H1 (cell line): ENCODE measurements around the gene CAMSAP3. TPM values are rescaled to one million over a fixed set of nuclear protein-coding genes. Genes with fewer than 3 reads are reported as not detected.

Experiments
- CTCF ChIA-PET: fragments of 300-600 bp; sonication (Branson Sonifier 250); formaldehyde crosslinking; loops from one replicate; lab custom pipeline; 2021; ENCODE audit not compliant: partially characterized antibody; lab: Charles Lee
- POLR2A ChIA-PET: fragments of 300-600 bp; sonication (Branson Sonifier 250); formaldehyde crosslinking; loops from one replicate; lab custom pipeline; 2021; ENCODE audit warnings: inconsistent platforms; ENCODE audit not compliant: partially characterized antibody; lab: Charles Lee
- DNase-seq, 2 experiments: peaks; one replicate each; pipeline versions ENCODE4 v3.0.0 to v3.0.0-alpha.2; 2010 to 2022; ENCODE audit warnings: low spot score in 2 of 2, low read depth in 1 of 2, mixed read lengths in 1 of 2
- FAIRE-seq: peaks from 2 replicates; lab custom pipeline; 2011; peaks lifted over from hg19 to GRCh38; lab: Jason Lieb, UNC
- H2AFZ ChIP-seq: 2 replicates; pipeline ENCODE4 v1.8.1; 2012; ENCODE audit warnings: low read length, inconsistent platforms
- H2AK5ac ChIP-seq: 2 replicates; pipeline ENCODE4 v1.6.1; 2013; ENCODE audit warnings: low read depth, low read length
- H2BK120ac ChIP-seq: replicated peaks from 2 replicates; pipeline ENCODE3; 2013; ENCODE audit warnings: low read depth, low read length, inconsistent platforms
- H2BK12ac ChIP-seq: 2 replicates; pipeline ENCODE4 v1.6.1; 2013; ENCODE audit warnings: low read depth, low read length
- H2BK15ac ChIP-seq: 2 replicates; pipeline ENCODE4 v1.6.1; 2013; ENCODE audit warnings: low read length
- H2BK20ac ChIP-seq: 2 replicates; pipeline ENCODE4 v1.6.1; 2013; ENCODE audit warnings: low read length
- H2BK5ac ChIP-seq: 2 replicates; pipeline ENCODE4 v1.6.1; 2013; ENCODE audit warnings: low read depth, low read length
- H3K14ac ChIP-seq: 2 replicates; pipeline ENCODE4 v1.6.1; 2013; ENCODE audit warnings: inconsistent platforms; ENCODE audit not compliant: insufficient read length
- H3K18ac ChIP-seq: 2 replicates; pipeline ENCODE4 v1.6.1; 2013; ENCODE audit warnings: low read length; ENCODE audit errors: extremely low read depth
- H3K23ac ChIP-seq: 2 replicates; pipeline ENCODE4 v1.6.1; 2013; ENCODE audit warnings: inconsistent platforms; ENCODE audit not compliant: insufficient read length
- H3K23me2 ChIP-seq: 2 replicates; pipeline ENCODE4 v1.6.1; 2013; ENCODE audit warnings: low read depth, low read length
- H3K27ac ChIP-seq: 2 replicates; pipeline ENCODE4 v1.6.1; 2011; ENCODE audit warnings: low read depth, low read length, inconsistent platforms
- H3K27me3 ChIP-seq, 4 experiments: replicated peaks in 1 of 4; 1 replicate in 1 of 4; 2 replicates in 3 of 4; pipeline versions ENCODE4 v1.6.1 to v1.8.1; 2011 to 2013; ENCODE audit warnings: low read length in 3 of 4, mild to moderate bottlenecking in 3 of 4, inconsistent platforms in 2 of 4, mixed read lengths in 2 of 4, moderate library complexity in 1 of 4; ENCODE audit not compliant: control insufficient read depth in 3 of 4, insufficient read depth in 3 of 4; ENCODE audit errors: extremely low read depth in 1 of 4
- H3K36me3 ChIP-seq, 4 experiments: 2 replicates each; pipeline versions ENCODE4 v1.6.1 to v1.8.1; 2011 to 2013; ENCODE audit warnings: mild to moderate bottlenecking in 4 of 4, low read length in 3 of 4, moderate library complexity in 2 of 4, control low read depth in 1 of 4, inconsistent platforms in 1 of 4; ENCODE audit not compliant: insufficient read depth in 4 of 4, control insufficient read depth in 2 of 4
- H3K4ac ChIP-seq: replicated peaks from 2 replicates; pipeline ENCODE3; 2013; ENCODE audit warnings: low read length, low read depth, mixed read lengths, inconsistent platforms; ENCODE audit not compliant: insufficient read length
- H3K4me1 ChIP-seq, 4 experiments: replicated peaks in 1 of 4; 1 replicate in 1 of 4; 2 replicates in 3 of 4; pipeline versions ENCODE4 v1.6.1 to v1.8.1; 2011 to 2013; ENCODE audit warnings: low read length in 3 of 4, inconsistent platforms in 2 of 4, mixed read lengths in 1 of 4; ENCODE audit not compliant: insufficient read depth in 4 of 4, control insufficient read depth in 3 of 4
- H3K4me2 ChIP-seq, 2 experiments: 2 replicates each; pipeline versions ENCODE4 v1.6.1 to v1.8.1; 2011 to 2013; ENCODE audit warnings: low read depth in 2 of 2, low read length in 2 of 2, control low read depth in 1 of 2, inconsistent platforms in 1 of 2, mild to moderate bottlenecking in 1 of 2; ENCODE audit not compliant: insufficient read depth in 1 of 2
- H3K4me3 ChIP-seq, 4 experiments: fragments of 200-600, 300-600 bp in 1 of 4; sonication (generic), shearing (Covaris generic), sonication (Bioruptor Twin) in 1 of 4; 2 replicates each; pipeline versions ENCODE4 v1.5.1 to v1.8.1; 2011 to 2016; ENCODE audit warnings: low read length in 4 of 4, low read depth in 3 of 4, control low read depth in 2 of 4, inconsistent platforms in 2 of 4, mild to moderate bottlenecking in 2 of 4, mixed read lengths in 1 of 4, moderate library complexity in 1 of 4; ENCODE audit not compliant: insufficient read depth in 2 of 4; ENCODE audit errors: extremely low read depth in 1 of 4
- H3K56ac ChIP-seq: replicated peaks from 2 replicates; pipeline ENCODE3; 2013; ENCODE audit warnings: low read depth, mild to moderate bottlenecking, mixed read lengths, low read length, inconsistent platforms; ENCODE audit not compliant: insufficient read length
- H3K79me1 ChIP-seq: 2 replicates; pipeline ENCODE4 v1.6.1; 2013; ENCODE audit warnings: low read depth, low read length, control low read depth
- H3K79me2 ChIP-seq, 2 experiments: 2 replicates each; pipeline versions ENCODE4 v1.6.1 to v1.8.1; 2012 to 2013; ENCODE audit warnings: low read length in 2 of 2, mild to moderate bottlenecking in 2 of 2, inconsistent platforms in 1 of 2; ENCODE audit not compliant: insufficient read depth in 2 of 2, control insufficient read depth in 1 of 2
- H3K9ac ChIP-seq, 4 experiments: replicated peaks in 1 of 4; 1 replicate in 1 of 4; 2 replicates in 3 of 4; pipeline versions ENCODE4 v1.6.1 to v1.8.1; 2011 to 2013; ENCODE audit warnings: low read depth in 3 of 4, low read length in 3 of 4, control low read depth in 2 of 4, mild to moderate bottlenecking in 2 of 4, moderate library complexity in 2 of 4, inconsistent platforms in 1 of 4; ENCODE audit errors: extremely low read depth in 1 of 4
- H3K9me3 ChIP-seq, 2 experiments: 2 replicates each; pipeline versions ENCODE4 v1.6.1 to v1.8.1; 2012 to 2013; ENCODE audit warnings: mild to moderate bottlenecking in 2 of 2, moderate library complexity in 2 of 2, control low read depth in 1 of 2, inconsistent platforms in 1 of 2, low read depth in 1 of 2, low read length in 1 of 2, mixed read lengths in 1 of 2; ENCODE audit not compliant: insufficient read depth in 2 of 2
- H4K20me1 ChIP-seq, 2 experiments: replicated peaks in 1 of 2; 2 replicates each; pipeline versions ENCODE3 to v1.8.1; 2011 to 2013; ENCODE audit warnings: inconsistent platforms in 2 of 2, low read length in 2 of 2, mild to moderate bottlenecking in 1 of 2; ENCODE audit not compliant: insufficient read depth in 2 of 2, control insufficient read depth in 1 of 2
- H4K5ac ChIP-seq: 2 replicates; pipeline ENCODE4 v1.6.1; 2013; ENCODE audit warnings: low read length, low read depth, mixed read lengths, inconsistent platforms; ENCODE audit not compliant: insufficient read length
- H4K8ac ChIP-seq: 2 replicates; pipeline ENCODE4 v1.8.0; 2013; ENCODE audit warnings: mild to moderate bottlenecking, moderate library complexity, low read length, inconsistent platforms; ENCODE audit not compliant: insufficient read depth; ENCODE audit errors: extremely low read depth
- H4K91ac ChIP-seq: replicated peaks from 2 replicates; pipeline ENCODE3; 2013; ENCODE audit warnings: low read length, mixed read lengths, inconsistent platforms; ENCODE audit not compliant: insufficient read length
- CTBP2 ChIP-seq: IDR thresholded peaks from 2 replicates; pipeline ENCODE4 v1.7.0; 2011; ENCODE audit warnings: borderline replicate concordance, mild to moderate bottlenecking, moderate library complexity, mixed read lengths, low read length; ENCODE audit not compliant: insufficient read depth, insufficient read length
- EZH2 ChIP-seq: fragments of 200-600 bp; sonication (generic); IDR thresholded peaks from 2 replicates; pipeline ENCODE4 v1.7.1; 2012; ENCODE audit warnings: low read depth, mild to moderate bottlenecking, moderate library complexity, low read length, inconsistent platforms; ENCODE audit not compliant: severe bottlenecking
- MAFK ChIP-seq: IDR thresholded peaks from 2 replicates; pipeline ENCODE4 v1.6.1; 2012; ENCODE audit warnings: low read depth, mild to moderate bottlenecking, improper control_type of control experiment, low read length
- RBBP5 ChIP-seq: IDR thresholded peaks from 2 replicates; pipeline ENCODE4 v1.7.1; 2012; ENCODE audit warnings: low read depth, mild to moderate bottlenecking, inconsistent platforms, low read length, moderate library complexity, borderline replicate concordance
- RNF2 ChIP-seq: fragments of 200-900, 300-1000 bp; sonication (generic); IDR thresholded peaks from 2 replicates; pipeline ENCODE4 v1.7.1; 2016; ENCODE audit warnings: borderline replicate concordance, low read depth, mild to moderate bottlenecking, antibody characterized with exemption, low read length; ENCODE audit not compliant: poor library complexity, severe bottlenecking; ENCODE audit errors: missing control alignments
- SIX5 ChIP-seq: IDR thresholded peaks from 2 replicates; pipeline ENCODE4 v1.6.1; 2011; ENCODE audit warnings: mild to moderate bottlenecking, low read depth, low read length
- TAF7 ChIP-seq: optimal IDR thresholded peaks from 2 replicates; pipeline ENCODE3; 2011; ENCODE audit warnings: low read depth, mild to moderate bottlenecking, inconsistent platforms, low read length, moderate library complexity, borderline replicate concordance
- ZNF274 ChIP-seq: IDR thresholded peaks from 2 replicates; pipeline ENCODE4 v1.7.0; 2012; ENCODE audit warnings: low read length, borderline replicate concordance; ENCODE audit errors: extremely low read depth
- WGBS, 2 experiments: shearing (Covaris generic) in 1 of 2; methylation state at CpG; one replicate each; pipeline versions ENCODE4 v1.1.6 to v1.1.7; 2013 to 2015; ENCODE audit warnings: low lambda C conversion rate in 2 of 2, mixed read lengths in 2 of 2, inconsistent platforms in 1 of 2, low coverage in 1 of 2, missing lambda C conversion rate in 1 of 2; ENCODE audit not compliant: insufficient replicate concordance in 2 of 2, insufficient coverage in 1 of 2, insufficient read length in 1 of 2; ENCODE audit errors: extremely low coverage in 1 of 2, missing lambda C conversion rate in 1 of 2; 5-methylcytosine and 5-hydroxymethylcytosine counted together
- polyA plus RNA-seq, 7 experiments: library from polyadenylated mRNA; depleted of rRNA in 3 of 7; stranded (reverse) in 5 of 7; unstranded in 2 of 7; fragments of >200 nt in 5 of 7; fragments of 200-250 nt in 2 of 7; gene quantifications; 1 replicate in 5 of 7; 2 replicates in 1 of 7; 4 replicates in 1 of 7; pipeline versions ENCODE4 v1.2.1 to v1.2.3, GENCODE V29; 2011 to 2013; ENCODE audit warnings: missing spikeins in 2 of 7, mixed read lengths in 2 of 7
- total RNA-seq: library from RNA; stranded (reverse); fragmentation: NEBNext Ultra II Directional; extraction: Animal tissue kit (Norgen Biotek cat#: 25700); gene quantifications from 2 replicates; pipeline ENCODE4 v1.2.1, GENCODE V29; 2021

CAMSAP3 gene
- total and polyA plus RNA-seq, 2 of the 8 experiments (the other 6 are each of a cell fraction or from before 2014, with no cell fraction given) = 11.4 to 30.4 TPM

- Histone ChIP-seq H4K8ac (no peak overlapping the region), H2BK120ac (no peak overlapping the region), H3K23ac (no peak overlapping the region), H3K23me2 (no peaks in the 10 kb centered on the region), H3K9ac (no peak overlapping the region), H3K9me3 (no peaks in the 10 kb centered on the region), H3K79me1 (no peaks in the 10 kb centered on the region; the same call in 1 of the 2 replicates), H2BK5ac (no peak overlapping the region), H3K18ac (no peak overlapping the region), H3K27ac (no peak overlapping the region), H3K56ac (no peak overlapping the region), H3K4me3 (no peak overlapping the region), H2AK5ac (no peak overlapping the region), H4K5ac (no peak overlapping the region), H3K79me2 (no peaks in the 10 kb centered on the region), H4K91ac (no peak overlapping the region), H3K27me3 (no peaks in the 10 kb centered on the region), H3K4me1 (no peaks in the 10 kb centered on the region), H2BK20ac (no peak overlapping the region), H3K14ac (no peak overlapping the region), H2BK12ac (no peak overlapping the region), H3K4ac (no peak overlapping the region), H2AFZ (no peak overlapping the region), H4K20me1 (peaks cover 6 to 12% of the 10 kb centered on the region in 2 experiments), H2BK15ac (no peak overlapping the region), H3K4me2 (no peak overlapping the region), H3K36me3 (peaks cover 2 to 43% (median 14%) of the 10 kb centered on the region in 4 experiments; a peak in 6 of 8 replicates)
- ChIA-PET CTCF (interaction anchor here (0.7 kb wide), 1 partner anchor 68 kb away, joined by 3 read pairs; the partner anchor contains the start of gene TRAPPC5), POLR2A (interaction anchor here (2.3 kb wide), 1 partner anchor 8 kb away, joined by 5 read pairs; no protein-coding TSS in a partner anchor)
- TF ChIP-seq RNF2 = no peak
- no peak for TF ChIP-seq TAF7
- no peak for TF ChIP-seq ZNF274
- TF ChIP-seq EZH2 = no peak
- TF ChIP-seq SIX5 = no peak
- TF ChIP-seq MAFK = no peak
- TF ChIP-seq RBBP5 = no peak
- TF ChIP-seq CTBP2 = no peak
- DNase-seq (no peak), FAIRE-seq (no peak)
- 94% methylated on average over 55 of the region's 81 CpGs; no CpG with 5 or more reads in 1 of the 2 experiments for WGBS, 2 experiments
These were observed 16.9 kb downstream of the CAMSAP3 start for GRCh38 chr19:7612282-7613274.
